ENCODE results near the gene FKBP15.
"Not testable (repeated sequence)": the region's sequence is repeated elsewhere in the genome, so short reads cannot be mapped to it uniquely, and the experiment has no call there.

FKBP15 gene

DNA sequence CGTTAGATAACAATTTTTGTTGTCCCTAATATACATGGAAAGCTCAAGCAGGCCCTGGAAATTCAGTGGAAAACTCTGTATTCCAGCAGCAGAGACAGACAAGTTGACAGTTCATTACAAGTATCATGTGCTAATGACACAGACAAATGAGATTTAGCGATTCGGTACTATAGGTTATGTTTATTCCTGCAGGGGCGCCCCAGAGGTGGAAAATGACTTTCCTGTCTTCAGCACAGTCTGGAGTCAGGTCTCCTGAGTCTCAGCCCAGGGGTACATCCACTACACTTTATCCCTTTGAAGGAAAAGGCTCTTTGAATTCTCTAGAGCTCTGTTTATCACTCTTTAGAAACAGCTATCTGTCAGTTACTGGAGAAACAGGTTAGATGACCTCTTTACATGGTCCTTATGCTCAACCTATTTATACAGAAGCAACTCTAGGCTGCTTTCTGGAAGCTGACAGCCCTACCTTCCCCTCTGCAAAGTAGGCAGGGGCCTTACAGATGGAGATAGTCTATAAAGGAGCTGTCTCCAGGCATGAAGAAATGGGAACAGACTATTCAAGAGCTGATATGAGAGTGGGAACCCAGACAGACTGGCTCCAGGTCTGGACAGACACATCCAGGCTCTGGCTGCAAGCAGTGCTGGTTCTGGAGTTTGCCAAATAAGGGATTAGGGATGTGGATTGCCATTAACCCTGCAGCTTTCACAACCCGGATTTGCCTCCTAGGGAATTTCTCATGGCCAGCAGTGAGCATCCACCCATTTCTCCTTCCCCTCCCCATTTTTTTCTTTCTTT lies 77.4 kb downstream of the FKBP15 start:
- no peak for DNase-seq (ENCODE audit: low spot score)

DNA sequence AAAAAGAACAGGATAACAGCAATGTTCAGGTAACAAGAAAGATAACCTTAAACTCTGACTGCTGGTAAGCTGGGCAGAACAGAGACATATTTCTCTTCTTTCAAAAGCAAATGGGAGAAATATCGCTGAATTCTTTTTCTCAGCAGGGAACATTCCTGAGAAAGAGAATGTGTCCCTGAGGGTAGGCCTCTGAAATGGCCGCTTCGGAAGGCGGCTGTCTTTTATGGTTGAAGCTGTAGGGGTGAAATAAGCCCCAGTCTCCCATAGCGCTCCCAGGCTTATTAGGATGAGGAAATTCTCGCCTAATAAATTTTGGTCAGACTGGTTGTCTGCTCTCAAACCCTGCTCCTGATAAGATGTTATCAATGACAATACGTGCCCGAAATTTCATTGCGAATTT lies 80.2 kb downstream of the FKBP15 start:
- DNase-seq (ENCODE audit: low spot score) = not testable (repeated sequence)

DNA sequence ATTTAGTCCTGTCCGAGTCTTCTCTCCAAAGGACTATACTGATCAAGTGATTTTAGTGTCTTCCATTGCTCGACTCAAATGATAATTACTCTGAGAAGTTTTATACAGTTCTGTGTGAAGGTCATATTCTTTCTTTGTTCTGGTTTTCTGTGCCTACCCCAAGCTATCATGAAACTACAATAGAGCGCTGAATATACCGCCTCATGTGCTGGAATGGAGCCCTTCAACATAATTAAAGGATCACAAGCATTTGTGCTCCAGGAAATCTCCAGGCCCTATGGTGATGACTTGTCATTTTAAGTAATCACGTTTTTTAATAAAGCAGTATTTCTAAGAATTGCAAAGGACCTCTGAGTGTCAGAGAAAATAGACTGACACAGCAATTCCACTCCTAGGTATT lies 81.1 kb downstream of the FKBP15 start:
- DNase-seq (ENCODE audit: low spot score) = no peak

DNA sequence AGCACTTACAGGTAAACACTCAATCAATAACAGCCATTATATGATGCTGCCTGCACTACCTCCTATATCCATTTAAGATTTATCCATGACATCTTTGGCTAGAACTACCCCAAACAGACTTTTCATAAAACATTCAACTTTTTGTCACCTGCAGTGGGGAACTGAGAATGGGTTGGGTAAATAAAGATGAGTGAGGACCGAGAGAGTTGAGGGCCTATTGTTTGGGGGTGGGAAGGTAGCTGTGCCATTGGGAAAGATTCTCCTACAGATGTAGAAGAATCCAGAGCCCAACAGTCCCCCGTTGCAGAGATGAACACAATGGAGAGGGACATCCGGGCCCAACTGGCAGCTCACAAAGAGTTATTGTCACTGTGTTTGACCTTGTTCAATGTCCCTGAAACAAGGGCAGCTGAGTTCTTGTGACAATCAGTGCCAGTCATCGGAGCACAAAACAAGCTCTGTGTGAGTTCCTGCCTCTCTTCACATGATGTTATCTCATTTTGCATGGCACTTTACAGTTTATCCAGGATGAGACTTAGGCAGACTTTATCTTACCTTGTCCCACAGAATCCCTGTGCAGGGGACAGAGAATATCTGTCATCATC lies 81.8 kb downstream of the FKBP15 start:
- no peak for DNase-seq (ENCODE audit: low spot score)

DNA sequence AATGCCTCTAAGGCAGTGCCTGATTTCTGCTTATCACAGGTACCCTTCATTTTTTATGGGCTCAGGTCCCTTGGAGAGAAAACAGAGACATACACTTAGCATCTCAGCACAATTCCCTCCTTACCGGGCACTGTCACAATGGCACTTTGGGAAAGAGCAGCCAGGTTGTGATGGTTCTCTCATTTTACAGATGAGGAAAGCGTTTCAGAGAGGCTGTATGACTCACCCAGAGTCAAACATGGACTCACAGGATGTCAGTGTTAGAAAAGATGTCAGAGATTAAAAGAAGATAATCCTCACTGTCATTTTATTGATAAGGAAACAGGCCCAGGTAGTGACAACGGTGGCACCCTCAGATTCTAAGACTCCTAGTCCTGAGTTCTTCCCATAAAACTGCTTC lies 82.3 kb downstream of the FKBP15 start:
- DNase-seq (ENCODE audit: low spot score) = no peak

DNA sequence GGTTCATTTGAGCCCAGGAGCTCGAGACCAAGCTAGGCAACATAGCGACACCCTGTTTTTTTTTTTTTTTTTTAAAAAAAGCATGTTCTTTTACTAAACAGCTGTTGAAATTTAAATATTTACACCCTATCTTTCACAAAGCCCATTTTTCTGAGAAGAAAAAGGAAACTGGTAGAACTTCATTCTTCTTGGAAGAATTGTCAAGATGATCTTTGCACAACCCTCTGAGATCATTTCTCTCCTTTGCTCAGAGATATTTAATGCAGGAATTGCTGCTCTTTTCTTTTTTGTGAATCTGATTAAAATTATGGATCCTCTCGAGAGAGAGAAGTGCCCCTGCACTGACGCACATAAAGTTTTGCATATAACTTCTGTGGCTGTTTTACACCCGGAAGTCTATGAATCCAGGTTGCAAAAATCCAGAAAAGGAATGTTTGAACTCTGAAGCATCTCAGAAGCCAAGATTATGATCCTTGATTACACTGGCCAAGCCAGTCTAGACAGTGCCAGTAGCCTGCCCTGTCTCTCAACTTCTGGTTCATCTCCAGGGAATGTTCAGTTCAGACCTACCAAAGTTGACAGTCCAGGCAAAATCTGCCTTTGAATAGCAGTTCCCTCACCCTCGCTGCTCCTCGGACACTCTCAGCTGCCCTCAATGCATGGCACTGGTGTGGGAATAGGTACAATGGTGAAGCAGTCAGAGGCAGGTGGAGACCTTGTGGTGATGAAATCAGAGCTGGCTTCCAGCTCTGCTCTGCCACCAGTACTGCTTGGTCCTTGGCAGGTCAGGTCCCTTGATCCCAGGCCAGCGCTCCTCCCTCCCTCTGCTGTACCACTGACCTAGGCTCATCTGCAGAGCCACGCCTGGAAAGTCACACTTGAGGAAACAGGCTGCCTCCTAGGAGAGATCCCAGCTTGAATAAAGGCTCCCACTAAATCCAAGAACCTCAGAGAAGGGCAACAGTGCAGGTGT lies 83.6 kb downstream of the FKBP15 start:
- DNase-seq (ENCODE audit: low spot score) = no peak

DNA sequence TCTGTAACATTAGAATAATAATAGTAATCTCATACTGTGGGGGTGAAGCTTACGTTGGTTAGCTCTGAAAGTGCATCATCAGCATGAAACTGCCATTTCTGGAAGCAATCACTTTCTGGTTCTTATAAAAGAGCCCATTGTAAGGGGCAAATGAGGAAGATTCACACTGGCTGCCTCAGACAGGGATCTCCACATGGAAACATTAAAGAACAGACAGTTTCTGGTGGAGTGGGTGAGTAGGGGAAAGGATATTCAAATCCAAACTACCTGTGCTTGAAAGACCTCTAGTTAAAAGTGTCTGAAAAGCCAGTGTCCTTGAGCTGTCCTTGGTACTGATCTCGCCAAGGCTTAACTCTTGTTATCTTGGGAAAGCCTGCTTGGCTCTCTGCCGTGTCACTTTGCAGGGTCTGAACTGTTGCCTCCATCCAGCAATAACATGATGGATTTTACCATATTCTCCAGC lies 89.4 kb downstream of the FKBP15 start:
- no peak for DNase-seq (ENCODE audit: low spot score)

DNA sequence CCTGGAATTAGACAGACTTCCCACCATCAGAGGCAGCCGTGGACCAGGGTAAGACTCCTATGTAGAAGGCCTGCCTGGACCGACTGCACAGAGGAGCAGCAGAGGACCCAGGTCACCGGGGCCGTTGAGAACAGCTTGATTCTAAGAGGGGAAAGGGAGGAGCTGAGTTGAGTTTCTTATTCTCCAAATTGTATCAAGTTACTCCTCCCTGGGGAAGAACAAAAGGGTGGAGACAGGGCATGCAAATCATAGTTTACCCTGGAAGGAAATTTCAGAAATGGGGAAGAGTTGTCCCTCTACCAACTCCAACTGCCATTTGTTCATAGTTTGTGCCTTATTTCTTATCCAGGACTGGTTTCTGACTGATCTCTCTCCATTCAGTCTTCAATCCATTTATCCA lies 91.2 kb downstream of the FKBP15 start:
- no peak for DNase-seq (ENCODE audit: low spot score)

DNA sequence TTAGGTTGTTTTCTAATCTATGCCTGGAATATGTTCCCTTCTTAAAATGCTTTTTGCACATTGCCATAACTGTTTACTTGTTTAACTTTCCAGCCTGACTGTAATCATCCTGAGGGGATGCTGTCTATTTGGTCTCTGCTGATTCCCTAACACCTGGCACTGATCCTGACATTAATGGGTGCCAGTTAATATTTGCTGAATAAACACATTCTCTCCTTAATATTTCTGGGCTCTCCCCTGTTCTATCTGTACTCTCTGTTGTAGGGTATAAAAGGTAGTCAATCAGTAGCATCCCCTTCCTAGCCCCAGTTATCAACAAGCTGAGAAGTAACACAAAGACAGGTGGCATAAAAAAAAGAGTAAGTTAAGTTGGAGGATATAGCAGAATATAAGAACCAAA lies 91.6 kb downstream of the FKBP15 start:
- DNase-seq (ENCODE audit: low spot score) = no peak

DNA sequence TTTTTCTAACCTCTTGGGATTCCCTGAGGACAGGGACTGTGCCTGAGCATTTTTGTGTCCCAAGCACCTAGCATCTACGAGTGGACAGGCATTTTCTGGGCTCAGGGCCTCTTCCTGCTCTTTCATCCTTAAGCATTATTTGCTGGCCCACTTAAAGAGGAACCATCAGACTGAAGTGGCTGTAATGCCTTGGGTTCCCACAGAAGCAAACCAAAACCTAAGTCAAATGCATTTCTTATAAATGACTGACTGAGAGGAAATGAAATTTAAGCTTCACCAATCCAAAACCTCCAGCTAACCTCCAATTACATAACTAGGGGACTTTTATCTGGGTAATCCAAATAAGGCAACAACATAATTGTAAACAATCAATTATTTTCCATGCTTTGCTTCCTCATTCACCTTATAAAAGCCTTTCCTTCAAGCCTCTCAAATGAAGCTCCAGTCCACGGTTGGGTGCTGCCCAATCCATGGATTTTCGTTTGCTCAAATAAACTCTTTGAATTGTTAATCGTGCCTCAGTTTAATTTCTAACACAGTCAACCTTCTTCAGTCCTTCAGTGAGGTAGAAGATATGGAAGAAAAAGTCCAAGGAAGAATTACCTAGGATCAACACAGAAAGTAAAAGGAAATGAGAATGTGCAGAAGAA lies 95.6 kb downstream of the FKBP15 start:
- DNase-seq (ENCODE audit: low spot score) = no peak

DNA sequence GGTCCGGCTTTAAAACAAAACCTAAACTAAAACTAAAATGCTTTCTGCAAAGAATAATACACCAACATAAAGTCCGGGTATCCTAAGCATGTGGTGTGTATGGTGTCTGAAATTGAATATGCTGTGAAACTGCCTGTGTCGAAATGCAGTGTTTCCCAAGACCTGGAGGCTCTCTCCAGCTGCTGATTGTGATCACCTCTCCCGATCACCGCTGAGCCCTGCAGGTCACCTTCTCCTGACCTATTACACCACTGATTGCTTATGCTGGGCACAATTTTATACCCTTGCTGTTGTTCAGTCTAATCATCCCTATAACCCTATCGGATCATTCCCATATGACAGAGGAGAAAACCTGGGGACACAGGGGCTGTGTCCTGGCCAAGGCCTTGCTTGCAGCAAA lies 102.2 kb downstream of the FKBP15 start:
- DNase-seq (ENCODE audit: low spot score) = not testable (repeated sequence)

All from hepatic stellate cell (primary cell).